ENCODE measurements around the gene GOT1.

GOT1 gene

DNA sequence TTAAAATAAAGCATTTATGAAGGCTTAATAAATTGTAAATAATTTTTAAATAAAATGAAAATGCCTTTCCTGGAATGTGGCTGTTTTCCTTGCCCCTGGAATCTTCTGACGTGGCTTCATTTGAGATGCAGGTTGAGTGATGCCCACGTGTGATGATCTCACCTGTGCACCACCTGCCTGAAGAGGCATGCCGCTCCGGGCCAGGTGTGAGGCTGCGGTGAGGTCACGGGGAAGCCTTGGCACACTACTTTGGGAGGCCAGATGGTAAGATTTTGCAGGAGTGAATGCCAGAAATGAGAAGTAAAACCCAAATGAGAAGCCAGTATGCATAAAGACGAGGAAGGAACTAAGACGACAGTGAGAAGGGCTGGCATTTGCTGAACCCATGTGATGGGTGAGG, 36.2 kb downstream of the GOT1 start:
- DNase-seq: no peak

GRCh38 chr10:99393683-99394082, 36.7 kb downstream of the GOT1 start:
- DNase-seq: no peak

GRCh38 chr10:99393036-99393435, 37.4 kb downstream of the GOT1 start:
- DNase-seq: no peak

- no peak for DNase-seq
Measured at GRCh38 chr10:99391346-99391745, 39.1 kb downstream of the GOT1 start.

- DNase-seq: no peak
Measured at GRCh38 chr10:99389729-99390480, 40.5 kb downstream of the GOT1 start.

- no peak for DNase-seq
Measured at GRCh38 chr10:99387541-99387940, 42.9 kb downstream of the GOT1 start.

DNA sequence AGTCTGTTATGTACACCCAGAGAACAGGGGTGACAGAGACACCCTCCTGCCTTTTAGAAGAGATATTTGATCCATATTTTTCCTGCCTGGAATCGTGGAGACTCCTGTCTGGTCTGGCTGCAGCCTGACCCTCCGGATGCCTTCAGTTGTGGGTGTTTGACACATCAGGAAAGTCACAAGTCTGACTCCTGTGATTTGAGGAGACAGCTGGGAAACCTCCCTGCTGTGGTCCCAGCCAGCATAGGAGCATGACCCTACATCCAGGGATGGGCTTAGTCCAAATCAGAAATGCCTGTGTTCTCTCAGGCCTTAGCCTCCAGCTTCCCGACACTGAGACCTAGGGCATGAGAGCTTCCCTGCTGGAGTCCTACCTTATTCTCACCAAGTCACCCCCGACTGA, 43.4 kb downstream of the GOT1 start:
- DNase-seq: no peak

GRCh38 chr10:99382176-99382575, 48.2 kb downstream of the GOT1 start:
- DNase-seq: no peak

DNA sequence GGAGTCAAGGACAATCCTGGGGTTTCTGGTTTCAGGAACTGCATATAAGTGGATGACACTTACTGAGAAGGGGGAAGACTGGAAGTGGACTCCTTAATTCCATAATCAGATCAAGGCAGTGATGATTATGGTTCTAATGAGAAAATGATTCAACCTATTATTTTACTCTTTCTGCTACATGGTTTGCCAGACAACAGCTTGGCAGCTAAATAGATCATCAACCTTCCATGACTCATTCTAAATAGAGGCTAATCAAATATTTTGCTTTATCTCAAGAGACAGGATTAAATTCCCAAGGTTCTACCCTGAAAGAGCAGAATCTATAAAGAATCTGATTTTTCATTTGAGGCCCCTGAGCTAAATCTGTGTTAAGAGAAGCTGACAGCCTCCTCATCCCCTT, 55.0 kb downstream of the GOT1 start:
- no peak for DNase-seq

DNA sequence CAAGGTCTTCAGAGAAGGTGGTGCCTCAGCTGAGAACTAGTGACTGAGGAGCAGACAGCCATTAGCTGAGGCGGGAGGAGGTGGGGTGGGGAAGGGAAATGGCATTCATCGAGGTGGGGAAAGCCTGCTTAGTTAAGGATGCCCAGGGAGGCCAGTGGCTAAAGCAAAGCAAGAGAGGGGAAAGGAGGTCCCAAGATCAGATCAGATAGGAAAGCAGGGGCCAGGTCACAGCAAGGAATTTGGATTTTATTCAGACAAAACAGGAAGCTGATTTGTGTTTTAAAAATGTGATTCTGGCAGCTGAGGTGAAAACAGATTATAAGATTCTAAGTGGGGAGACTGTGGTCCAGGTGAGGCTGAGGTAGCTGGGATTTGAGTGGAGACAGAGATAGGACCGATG, 55.5 kb downstream of the GOT1 start:
- no peak for DNase-seq

- DNase-seq: no peak
Measured at GRCh38 chr10:99374526-99374925, 55.9 kb downstream of the GOT1 start.

DNA sequence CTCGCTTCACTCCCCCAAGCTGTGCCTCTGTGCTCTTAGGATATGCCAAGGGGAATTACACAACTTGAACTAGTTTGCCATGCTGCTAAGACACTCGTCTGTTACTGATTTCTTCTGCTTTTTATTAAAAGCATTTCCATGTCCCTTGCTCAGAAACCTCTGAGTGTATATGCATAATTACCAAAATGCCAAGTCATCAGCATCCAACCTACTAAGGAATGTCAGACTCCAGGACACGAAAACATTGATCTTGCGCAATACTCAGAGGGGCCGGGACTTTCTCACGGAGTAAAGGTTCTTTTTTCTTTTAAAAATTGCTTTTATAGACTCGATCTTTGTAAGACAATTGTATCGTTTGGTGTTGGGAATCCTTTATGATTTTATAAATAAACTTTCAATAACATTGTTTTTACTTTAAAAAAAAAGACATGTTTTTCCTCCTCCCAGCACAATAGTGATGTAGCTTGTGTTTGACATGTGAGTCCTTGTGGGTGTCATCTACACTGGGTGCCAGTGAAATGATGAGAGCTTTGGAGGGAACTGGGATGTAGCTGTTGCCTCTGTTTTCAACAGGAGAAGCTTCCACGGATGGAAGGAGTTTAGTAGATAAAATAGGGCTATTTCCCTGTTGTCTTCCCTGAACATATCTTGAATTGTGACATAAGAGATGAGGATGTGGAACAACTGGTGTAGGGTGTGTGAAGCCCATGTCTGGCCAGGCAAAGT, 57.7 kb downstream of the GOT1 start:
- DNase-seq: no peak

GRCh38 chr10:99370993-99371392, 59.4 kb downstream of the GOT1 start:
- peak; percentile 20 for DNase-seq

DNA sequence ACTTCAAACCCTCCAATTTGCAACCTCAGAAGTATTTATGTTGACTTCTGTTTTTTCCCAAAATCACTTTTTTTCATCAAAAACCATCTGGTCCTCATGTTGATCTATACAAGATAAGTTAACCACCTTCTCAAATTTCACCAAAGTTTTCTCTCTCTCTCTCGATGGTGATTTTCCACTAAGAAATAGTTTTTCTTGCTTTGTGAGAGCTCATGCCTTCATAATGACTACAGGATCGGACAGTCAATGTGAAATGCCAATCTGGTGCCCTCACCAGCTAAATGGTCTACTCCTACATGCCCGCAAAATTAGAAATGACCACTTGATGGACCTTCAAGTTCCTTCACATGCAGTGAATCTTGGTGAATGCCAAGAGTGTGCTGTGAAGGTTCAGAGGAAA, 60.9 kb downstream of the GOT1 start:
- no peak for DNase-seq

DNA sequence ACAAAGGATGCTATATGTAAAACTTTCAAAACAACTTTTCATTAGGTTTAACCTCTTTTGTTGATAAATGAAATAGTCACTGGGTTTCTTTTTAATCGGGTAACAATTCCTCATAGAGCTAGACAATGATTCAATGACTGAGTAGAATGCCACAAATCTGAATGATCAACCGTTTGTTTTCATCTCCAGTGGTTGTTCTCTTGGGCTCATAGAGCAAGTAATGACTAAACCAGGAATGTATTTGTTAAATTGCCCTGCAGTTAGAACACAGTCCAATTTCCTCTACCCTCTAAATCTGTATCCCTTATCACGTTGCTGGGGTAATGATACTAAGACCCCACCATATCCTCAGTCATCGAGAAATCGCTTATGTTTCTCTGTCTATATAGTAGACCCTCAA, 61.3 kb downstream of the GOT1 start:
- no peak for DNase-seq

- DNase-seq: no peak
Measured at GRCh38 chr10:99368646-99369045, 61.8 kb downstream of the GOT1 start.

GRCh38 chr10:99366666-99367065, 63.8 kb downstream of the GOT1 start:
- no peak for DNase-seq

DNA sequence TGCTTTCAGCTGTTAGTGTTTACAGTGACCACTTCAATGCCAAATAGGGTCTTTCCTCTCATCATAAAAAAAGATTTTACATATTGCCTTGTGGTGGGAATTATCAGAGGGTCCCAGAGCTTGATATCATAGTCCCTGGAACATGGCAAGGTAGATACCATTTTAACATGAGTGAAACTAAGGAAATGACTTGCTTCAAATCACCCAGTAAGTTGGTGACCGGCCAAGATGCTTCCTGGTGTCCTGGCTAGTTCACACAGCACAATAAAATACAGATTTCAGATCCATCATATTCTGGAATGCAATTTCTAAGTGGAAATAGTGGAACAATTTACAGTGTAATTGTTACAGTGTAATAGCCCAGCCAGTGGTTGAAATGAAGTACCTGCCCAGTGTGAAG, 64.7 kb downstream of the GOT1 start:
- DNase-seq: no peak

DNA sequence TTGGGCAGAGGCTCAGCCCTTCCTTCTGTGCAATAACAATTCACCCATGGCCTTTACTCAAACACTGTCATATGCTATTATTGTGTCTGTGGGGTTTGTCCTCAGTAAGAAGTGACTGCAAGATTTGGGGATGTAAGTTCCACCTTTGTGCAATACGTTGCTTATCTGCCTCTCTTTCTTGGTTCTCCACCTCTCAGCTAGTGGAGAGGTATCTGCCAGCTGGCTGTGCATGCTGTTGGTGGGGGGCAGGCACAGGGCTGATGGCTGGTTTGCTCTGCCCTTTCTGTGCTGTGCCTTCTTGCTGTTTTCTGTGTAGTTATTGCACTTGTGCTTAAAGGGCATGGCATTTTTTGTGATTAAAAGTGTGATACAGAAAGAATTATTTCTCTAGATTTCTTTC, 65.1 kb downstream of the GOT1 start:
- DNase-seq: no peak

- DNase-seq: no peak
Measured at GRCh38 chr10:99364125-99364524, 66.3 kb downstream of the GOT1 start.

DNA sequence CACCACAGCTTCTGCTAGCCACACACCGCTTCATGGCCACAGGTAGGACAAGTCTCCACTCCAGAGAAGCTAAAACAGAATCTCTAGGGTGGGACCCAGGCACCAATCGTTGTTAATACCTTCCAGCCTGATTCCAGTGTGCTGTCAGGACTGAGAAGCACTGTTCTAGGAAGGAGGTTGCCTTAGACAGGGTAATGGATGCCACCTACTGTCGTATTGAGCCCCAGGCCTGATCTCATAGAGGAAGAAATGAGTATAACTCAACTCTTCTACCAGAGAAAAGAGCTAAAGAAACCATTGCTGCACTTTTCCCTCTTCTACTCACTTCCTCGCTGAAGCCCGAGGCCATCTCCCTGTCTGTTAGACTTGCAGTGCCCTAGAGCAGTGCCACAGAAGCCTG, 69.5 kb downstream of the GOT1 start:
- no peak for DNase-seq

DNA sequence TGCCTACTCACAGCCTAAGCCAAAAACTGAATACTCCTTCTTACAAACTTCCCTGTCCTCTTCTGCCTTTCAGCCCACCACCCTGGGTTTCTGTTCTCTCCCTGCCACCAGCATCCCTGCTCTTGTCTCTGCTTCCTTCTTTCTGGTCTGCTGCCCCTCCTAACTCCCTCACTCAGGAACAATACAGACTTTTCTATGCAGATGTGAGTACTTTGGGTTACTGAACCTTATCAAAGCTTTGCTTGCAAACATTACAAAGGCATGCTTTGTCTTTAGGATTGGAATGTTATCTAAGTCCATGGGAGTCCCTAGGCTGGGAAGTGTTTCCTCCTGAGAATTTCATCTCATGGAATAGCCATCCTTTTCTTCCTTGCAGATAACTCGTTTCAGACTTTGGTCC, 72.3 kb downstream of the GOT1 start:
- no peak for DNase-seq

DNA sequence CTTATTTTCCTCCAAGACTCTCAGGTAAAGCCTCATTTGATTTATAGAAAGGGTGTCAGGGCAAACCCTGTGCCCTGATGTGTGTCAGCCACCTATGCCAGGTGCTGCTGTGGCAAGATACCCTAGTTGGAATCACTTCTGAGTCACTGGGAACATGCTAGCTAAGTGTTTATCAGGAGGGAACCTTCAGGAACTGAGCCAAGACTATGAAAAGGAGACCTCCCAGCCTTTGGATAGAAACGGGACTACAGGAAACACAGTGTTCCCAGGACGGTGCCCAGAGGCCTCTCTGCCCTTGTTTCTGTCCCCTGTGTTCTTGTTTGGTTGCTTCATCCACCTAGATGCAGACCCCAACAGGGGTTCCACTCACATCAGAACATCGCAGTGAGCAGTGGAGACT, 72.7 kb downstream of the GOT1 start:
- no peak for DNase-seq

GRCh38 chr10:99353182-99353581, 77.2 kb downstream of the GOT1 start:
- no peak for DNase-seq

DNA sequence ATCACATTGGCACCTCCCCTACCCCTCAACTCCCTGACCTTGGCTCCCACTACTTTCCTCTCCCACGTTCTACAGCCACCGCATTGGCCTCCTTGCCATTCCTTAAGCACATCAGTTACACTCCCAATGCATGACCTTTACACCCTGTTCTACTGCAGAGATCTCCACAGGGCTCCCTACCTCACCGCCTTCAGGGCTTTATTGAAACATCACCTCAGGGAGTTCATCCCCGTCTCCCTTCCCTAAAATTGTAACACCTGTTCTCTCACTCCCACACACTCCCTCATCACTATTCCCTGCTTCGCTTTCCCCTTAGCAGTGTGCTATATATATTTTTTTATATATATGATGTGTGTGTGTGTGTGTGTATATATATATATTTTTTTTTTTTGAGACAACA, 82.8 kb downstream of the GOT1 start:
- DNase-seq: no peak

Measured in NCI-H1436 (cell line).